Fibroblast of pulmonary artery (primary cell): Measurements from ENCODE around the gene IL1RL2.

Experiments used
- DNase-seq: peaks from one replicate; pipeline ENCODE4 v3.0.0-alpha.2; 2010; ENCODE audit warnings: low read depth
- H3K4me3 ChIP-seq: replicated peaks from 2 replicates; pipeline ENCODE4 v1.5.1; 2011; ENCODE audit warnings: low read depth, mild to moderate bottlenecking, control low read depth, low read length, moderate library complexity
- TF ChIP-seq, protein P1 (sequence below): IDR thresholded peaks from 2 replicates; pipeline ENCODE4 v1.5.1; 2011; ENCODE audit warnings: mild to moderate bottlenecking, control low read depth, low read length, inconsistent platforms; ENCODE audit errors: missing control alignments

Gene IL1RL2

GRCh38 chr2:102141970-102142828, 44.6 kb upstream of the IL1RL2 start, which contains the start of gene IL1R1:
IL1R1 (plus strand) TSS chr2:102142746; CDS start chr2:102157725, 14,979 bp downstream.
- DNase-seq = peak; percentile 76

GRCh38 chr2:102142829-102143449, 43.9 kb upstream of the IL1RL2 start:
- DNase-seq = peak; percentile 76
- TF ChIP-seq, protein P1, sequence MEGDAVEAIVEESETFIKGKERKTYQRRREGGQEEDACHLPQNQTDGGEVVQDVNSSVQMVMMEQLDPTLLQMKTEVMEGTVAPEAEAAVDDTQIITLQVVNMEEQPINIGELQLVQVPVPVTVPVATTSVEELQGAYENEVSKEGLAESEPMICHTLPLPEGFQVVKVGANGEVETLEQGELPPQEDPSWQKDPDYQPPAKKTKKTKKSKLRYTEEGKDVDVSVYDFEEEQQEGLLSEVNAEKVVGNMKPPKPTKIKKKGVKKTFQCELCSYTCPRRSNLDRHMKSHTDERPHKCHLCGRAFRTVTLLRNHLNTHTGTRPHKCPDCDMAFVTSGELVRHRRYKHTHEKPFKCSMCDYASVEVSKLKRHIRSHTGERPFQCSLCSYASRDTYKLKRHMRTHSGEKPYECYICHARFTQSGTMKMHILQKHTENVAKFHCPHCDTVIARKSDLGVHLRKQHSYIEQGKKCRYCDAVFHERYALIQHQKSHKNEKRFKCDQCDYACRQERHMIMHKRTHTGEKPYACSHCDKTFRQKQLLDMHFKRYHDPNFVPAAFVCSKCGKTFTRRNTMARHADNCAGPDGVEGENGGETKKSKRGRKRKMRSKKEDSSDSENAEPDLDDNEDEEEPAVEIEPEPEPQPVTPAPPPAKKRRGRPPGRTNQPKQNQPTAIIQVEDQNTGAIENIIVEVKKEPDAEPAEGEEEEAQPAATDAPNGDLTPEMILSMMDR = no peak
- peak overlapping the region; percentile 87 for H3K4me3 ChIP-seq

More at GRCh38 chr2:102141970-102142828, 44.6 kb upstream of the IL1RL2 start, which contains the start of gene IL1R1:
- TF ChIP-seq, protein P1 = no peak
- peak within 1 kb of the TSS; percentile 87 for H3K4me3 ChIP-seq

GRCh38 chr2:102143450-102143985, 43.3 kb upstream of the IL1RL2 start:
- H3K4me3 ChIP-seq = peak overlapping the region; percentile 87
- peak; percentile 84 for DNase-seq
- TF ChIP-seq, protein P1 = no peak

DNA sequence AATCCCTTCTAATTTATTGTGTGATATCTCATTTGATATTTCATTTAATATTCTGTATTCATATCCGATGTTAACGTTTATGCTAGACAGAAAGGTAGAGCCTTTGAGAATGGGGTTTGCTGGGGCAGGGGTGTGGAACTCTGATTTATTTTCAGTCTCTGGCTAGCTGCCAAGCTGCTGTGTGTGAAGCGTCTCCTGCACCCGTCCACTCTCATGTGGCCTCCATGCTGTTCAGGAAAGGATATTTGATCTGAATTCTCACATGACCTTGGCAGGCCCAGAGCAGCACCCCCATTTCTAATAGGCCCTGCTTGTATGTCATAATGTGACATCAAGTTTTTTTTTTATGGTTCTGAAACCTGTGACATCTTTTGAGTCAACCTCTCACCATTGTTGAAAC, 42.7 kb upstream of the IL1RL2 start:
- H3K4me3 ChIP-seq = peak overlapping the region; percentile 87
- TF ChIP-seq, protein P1 = no peak
- peak; percentile 80 for DNase-seq

GRCh38 chr2:102145107-102145506, 41.7 kb upstream of the IL1RL2 start:
- no peak for DNase-seq
- peak overlapping the region; percentile 87 for H3K4me3 ChIP-seq
- TF ChIP-seq, protein P1 = no peak

DNA sequence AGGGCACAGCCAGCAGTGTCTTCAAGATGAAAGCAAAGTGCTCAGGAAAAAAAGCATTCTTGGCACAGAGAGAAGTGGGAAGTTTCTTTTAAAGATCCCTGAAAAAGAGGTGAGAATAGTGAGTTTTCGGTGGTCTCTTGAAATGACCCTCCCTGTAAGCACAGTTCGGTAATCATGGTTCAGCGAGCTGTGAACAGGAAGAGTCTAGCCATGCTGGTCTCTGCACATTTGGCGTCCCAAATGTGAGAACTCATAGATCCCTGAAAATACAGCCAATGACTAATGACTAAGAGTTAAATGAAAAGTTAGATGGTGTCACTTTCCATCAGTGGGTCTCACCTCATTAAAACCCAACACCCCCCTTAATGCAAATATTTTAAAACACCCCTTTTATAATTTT, 40.9 kb upstream of the IL1RL2 start:
- no peak for DNase-seq
- H3K4me3 ChIP-seq = peak overlapping the region; percentile 87
- TF ChIP-seq, protein P1 = no peak
